Suprapubic skin (tissue), 4 donors: ENCODE data around the gene ITLN1.

Experiments used
- POLR2A ChIP-seq, 2 donors: fragments of 450-650 bp; IDR thresholded peaks; one replicate each; pipeline ENCODE4 v1.6.1; 2017; ENCODE audit warnings: antibody characterized with exemption in 2 of 2, mild to moderate bottlenecking in 2 of 2, moderate library complexity in 2 of 2
- POLR2AphosphoS5 ChIP-seq, 3 donors: sonication (generic); formaldehyde crosslinking; IDR thresholded peaks; one replicate each; pipeline ENCODE4 v1.6.1; 2017; ENCODE audit warnings: antibody characterized with exemption in 3 of 3
- TF ChIP-seq, protein P1 (sequence below), 2 donors: fragments of 200-600 bp in 1 of 2; fragments of 450-650 bp in 1 of 2; sonication (generic) in 1 of 2; IDR thresholded peaks; one replicate each; pipeline ENCODE4 v1.5.1; 2016 to 2019; ENCODE audit warnings: antibody characterized with exemption in 2 of 2, mild to moderate bottlenecking in 1 of 2, moderate library complexity in 1 of 2

DNA sequence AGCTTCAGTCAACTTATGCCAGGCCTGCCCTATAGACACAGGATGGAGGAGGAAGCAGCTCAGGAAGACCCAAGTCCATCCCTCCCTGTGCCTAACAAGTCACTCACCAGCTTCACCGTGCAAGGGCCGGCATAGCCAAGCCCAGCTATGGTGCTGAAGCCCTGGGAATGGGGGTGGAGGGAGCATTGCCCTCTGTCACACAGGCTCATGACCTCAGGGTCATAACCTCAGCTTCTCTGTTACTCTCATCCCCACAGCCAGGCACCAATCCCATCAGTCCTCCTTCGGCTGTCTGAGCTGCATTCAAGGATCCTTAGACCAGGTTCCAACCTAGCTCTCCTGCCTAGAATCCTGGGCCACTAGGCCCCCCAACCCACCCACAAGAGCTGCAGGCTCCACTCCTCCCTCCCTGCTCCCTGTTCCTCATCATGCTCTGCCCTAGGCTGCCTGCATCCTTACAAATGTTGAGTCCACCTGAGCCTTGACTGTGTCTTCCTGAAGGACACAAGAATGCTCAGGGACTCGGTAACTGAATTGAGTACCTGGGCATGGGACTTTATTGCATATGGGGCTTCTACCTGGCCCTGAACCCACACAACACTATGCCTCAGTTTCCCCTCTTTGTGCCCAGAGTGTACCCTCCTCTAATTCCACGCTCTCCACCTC lies 24.0 kb downstream of the ITLN1 start:
- TF ChIP-seq, protein P1, sequence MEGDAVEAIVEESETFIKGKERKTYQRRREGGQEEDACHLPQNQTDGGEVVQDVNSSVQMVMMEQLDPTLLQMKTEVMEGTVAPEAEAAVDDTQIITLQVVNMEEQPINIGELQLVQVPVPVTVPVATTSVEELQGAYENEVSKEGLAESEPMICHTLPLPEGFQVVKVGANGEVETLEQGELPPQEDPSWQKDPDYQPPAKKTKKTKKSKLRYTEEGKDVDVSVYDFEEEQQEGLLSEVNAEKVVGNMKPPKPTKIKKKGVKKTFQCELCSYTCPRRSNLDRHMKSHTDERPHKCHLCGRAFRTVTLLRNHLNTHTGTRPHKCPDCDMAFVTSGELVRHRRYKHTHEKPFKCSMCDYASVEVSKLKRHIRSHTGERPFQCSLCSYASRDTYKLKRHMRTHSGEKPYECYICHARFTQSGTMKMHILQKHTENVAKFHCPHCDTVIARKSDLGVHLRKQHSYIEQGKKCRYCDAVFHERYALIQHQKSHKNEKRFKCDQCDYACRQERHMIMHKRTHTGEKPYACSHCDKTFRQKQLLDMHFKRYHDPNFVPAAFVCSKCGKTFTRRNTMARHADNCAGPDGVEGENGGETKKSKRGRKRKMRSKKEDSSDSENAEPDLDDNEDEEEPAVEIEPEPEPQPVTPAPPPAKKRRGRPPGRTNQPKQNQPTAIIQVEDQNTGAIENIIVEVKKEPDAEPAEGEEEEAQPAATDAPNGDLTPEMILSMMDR (IDR thresholded peaks at IDR 0.05): no peak
- no peak for TF ChIP-seq POLR2AphosphoS5 (IDR thresholded peaks at IDR 0.05)
- TF ChIP-seq POLR2A (IDR thresholded peaks at IDR 0.05): no peak
